ENCODE results near the gene TRMU.

TRMU gene

DNA sequence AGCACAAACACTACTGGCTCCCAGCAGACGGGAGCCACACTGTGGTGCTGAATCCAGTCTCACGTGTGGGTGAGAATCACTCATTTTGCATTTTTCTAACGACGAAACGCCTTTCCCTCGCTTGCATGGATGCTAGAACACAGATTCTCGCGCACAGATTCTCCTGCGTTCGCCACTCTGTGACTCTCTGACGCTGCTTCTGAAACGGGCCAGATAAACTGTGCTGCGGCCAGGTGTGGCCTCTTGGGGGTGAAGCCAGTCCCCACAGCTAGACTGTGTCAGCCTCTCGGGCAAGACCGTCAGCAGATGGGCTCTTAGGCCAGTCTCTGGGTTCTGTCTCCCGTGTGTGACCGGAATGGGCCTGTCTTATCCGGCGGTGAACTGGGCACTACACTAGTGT, 44.6 kb downstream of the TRMU start:
- TF ChIP-seq GATA3 (IDR thresholded peaks at IDR 0.05; ENCODE audit: low read depth, low read length): no peak
- no peak for TF ChIP-seq GATA2 (IDR thresholded peaks at IDR 0.05; ENCODE audit: low read depth, low read length)

DNA sequence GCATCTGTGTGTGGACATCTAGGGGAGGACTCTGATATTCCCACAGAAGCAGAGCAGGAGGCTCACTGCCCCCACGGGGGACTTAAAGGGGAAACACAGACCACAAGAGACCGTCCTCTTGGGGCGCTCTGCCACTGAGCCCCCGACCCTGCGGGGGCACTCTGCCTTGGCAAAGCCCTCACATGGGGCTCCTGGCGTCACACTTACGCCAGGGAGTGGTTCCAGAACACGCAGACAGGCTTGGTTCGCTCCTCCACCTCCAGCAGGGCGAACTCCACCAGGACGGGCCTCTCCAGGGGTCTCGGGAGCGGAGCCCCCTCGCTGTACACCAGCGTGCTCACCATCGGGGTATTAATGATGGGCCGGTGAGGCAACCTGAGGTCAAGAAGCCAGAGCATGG, 45.1 kb downstream of the TRMU start:
- TF ChIP-seq GATA2 (IDR thresholded peaks at IDR 0.05; ENCODE audit: low read depth, low read length) (no peak), GATA3 (IDR thresholded peaks at IDR 0.05; ENCODE audit: low read depth, low read length) (no peak)

DNA sequence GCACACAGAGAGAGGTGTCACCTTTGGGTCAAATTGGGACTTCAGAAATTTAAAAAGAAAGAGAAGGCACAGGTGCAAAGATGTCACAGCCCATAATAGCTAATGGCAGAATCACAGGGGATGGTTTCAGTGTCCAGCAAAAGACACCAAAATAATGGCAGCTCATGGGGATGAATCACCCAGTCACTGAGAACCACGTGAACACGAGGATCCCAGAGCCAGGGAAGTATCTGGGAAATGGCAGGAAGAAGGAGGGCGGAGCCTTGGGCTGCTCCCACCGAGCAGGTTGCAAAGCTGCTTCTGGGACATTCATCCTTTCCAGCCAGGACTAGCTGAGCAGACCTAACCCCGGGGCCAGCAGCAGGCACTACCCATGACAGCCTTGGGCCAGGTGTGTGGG, 45.6 kb downstream of the TRMU start:
- TF ChIP-seq GATA3 (IDR thresholded peaks at IDR 0.05; ENCODE audit: low read depth, low read length) (no peak), GATA2 (IDR thresholded peaks at IDR 0.05; ENCODE audit: low read depth, low read length) (no peak)

GRCh38 chr22:46381731-46382130, 46.2 kb downstream of the TRMU start:
- TF ChIP-seq GATA2 (IDR thresholded peaks at IDR 0.05; ENCODE audit: low read depth, low read length) (no peak), GATA3 (IDR thresholded peaks at IDR 0.05; ENCODE audit: low read depth, low read length) (no peak)

DNA sequence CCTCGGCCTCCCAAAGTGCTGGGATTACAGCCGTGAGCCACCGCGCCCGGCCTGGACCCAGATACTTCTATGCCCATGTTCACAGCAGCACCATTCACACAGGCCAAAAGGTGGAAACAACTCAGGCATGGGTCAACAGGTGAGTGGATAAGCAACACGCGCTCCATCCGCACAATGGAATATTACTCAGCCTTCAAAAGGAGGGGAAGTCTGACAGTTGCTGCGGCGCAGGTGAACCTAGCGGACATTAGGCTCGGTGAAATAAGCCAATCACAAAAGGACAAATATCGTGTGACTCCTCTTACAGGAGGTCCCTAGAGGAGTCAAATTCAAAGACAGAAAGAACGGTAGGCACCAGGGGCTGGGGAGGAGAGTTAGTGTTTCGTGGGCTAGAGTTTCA, 47.0 kb downstream of the TRMU start:
- no peak for TF ChIP-seq GATA2 (IDR thresholded peaks at IDR 0.05; ENCODE audit: low read depth, low read length)
- no peak for TF ChIP-seq GATA3 (IDR thresholded peaks at IDR 0.05; ENCODE audit: low read depth, low read length)

- TF ChIP-seq GATA3 (IDR thresholded peaks at IDR 0.05; ENCODE audit: low read depth, low read length): no peak
- no peak for TF ChIP-seq GATA2 (IDR thresholded peaks at IDR 0.05; ENCODE audit: low read depth, low read length)
These were observed 50.8 kb downstream of the TRMU start for GRCh38 chr22:46386312-46386711.

DNA sequence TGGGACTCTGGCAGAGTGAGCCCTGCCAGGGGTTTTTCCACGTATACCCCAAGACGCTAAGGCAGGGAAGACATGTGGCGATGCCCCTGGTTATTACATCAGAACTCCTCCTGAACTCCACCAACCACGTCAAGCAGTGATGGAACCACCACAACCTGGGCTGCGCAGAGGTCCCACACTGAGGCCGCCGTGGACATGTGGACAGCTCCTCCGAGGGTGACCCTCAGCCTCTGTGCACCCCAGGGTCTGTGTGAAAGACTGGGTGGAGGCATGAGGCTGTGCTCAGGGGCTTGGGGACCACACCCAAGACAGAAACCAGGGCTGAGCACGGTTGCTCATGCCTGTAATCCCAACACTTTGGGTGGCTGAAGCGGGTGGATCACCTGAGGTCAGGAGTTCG, 52.2 kb downstream of the TRMU start:
- no peak for TF ChIP-seq GATA3 (IDR thresholded peaks at IDR 0.05; ENCODE audit: low read depth, low read length)
- no peak for TF ChIP-seq GATA2 (IDR thresholded peaks at IDR 0.05; ENCODE audit: low read depth, low read length)

DNA sequence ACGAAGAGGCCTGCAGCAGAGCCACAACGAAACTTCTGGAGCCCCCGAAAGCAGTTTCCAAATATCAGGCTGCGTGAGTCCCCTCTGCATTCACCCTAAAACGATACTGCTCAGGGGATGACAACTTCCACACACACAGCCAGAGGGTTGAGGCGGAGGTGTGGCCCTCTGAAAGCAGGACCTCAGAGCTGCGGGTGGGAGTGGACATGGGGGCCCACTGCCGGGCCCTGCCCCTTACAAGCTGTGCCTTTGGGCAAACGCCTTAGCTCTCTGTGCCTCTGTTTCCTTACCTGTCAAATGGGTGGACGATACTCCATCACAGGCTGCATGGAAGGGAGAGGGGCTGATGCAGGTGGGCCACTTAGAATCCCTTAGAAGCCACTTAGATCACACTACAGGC, 53.1 kb downstream of the TRMU start:
- TF ChIP-seq GATA3 (IDR thresholded peaks at IDR 0.05; ENCODE audit: low read depth, low read length): no peak
- TF ChIP-seq GATA2 (IDR thresholded peaks at IDR 0.05; ENCODE audit: low read depth, low read length): no peak

- TF ChIP-seq GATA3 (IDR thresholded peaks at IDR 0.05; ENCODE audit: low read depth, low read length) (no peak), GATA2 (IDR thresholded peaks at IDR 0.05; ENCODE audit: low read depth, low read length) (no peak)
These were observed 53.6 kb downstream of the TRMU start for GRCh38 chr22:46389081-46389480.

DNA sequence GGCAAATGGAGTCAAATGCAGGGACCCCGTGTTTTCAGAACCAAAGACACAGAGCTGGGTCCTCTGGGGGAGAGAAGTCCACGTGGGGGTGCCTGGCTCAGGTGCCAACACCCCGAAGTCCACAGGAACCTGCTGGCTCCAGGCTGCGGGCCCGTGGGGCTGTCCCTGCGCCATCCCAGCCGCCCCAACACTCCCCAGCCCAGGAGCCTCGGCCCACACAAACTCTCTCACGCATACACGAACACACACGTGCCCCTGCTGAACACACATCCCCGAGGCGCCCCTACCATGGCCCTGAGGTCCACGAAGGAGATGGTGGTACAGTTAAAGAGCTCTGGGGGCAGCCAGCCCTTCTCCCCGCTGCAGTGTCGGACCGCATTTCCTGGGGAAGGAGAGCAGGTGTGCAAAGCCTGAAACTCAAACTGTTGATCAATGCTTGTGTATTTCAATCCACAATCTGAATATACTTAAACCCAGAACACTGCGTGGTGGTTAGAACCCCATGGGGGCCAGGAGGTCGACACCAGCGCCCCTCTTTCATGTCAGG, 54.7 kb downstream of the TRMU start:
- no peak for TF ChIP-seq GATA2 (IDR thresholded peaks at IDR 0.05; ENCODE audit: low read depth, low read length)
- TF ChIP-seq GATA3 (IDR thresholded peaks at IDR 0.05; ENCODE audit: low read depth, low read length): no peak

DNA sequence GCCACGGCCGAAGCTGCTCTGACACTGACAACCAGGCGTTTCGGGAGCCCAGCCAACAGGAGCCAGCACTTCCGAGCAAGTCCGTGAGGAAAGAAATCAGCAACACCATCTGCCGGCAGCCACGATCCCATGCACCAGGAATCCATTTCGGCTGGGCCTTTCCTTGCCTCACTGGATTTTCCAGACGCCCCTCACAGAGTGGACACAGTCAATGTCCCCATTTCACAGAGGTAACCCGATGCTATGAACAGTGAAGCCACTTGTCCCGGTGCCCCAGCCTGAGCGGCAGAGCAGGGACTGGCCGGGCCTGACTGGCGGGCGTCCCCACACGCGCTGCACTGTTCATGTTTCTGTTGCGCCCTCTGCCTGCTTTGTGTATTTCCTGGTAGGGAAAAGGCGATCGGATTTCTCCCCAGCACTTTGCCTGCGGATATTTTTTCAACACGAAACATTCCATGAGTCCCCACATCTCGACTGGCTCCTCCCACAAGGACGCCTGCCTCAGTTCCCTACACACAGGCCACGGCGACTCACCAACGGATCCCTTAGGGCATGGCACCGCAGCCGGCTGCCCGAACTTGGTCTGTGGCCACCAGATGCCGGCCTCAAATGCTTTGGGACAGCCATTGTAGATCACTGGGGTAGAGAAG, 55.3 kb downstream of the TRMU start:
- TF ChIP-seq GATA2 (IDR thresholded peaks at IDR 0.05; ENCODE audit: low read depth, low read length): peak; percentile 26; the same call in 1 of the 2 replicates
- TF ChIP-seq GATA3 (IDR thresholded peaks at IDR 0.05; ENCODE audit: low read depth, low read length): no peak

DNA sequence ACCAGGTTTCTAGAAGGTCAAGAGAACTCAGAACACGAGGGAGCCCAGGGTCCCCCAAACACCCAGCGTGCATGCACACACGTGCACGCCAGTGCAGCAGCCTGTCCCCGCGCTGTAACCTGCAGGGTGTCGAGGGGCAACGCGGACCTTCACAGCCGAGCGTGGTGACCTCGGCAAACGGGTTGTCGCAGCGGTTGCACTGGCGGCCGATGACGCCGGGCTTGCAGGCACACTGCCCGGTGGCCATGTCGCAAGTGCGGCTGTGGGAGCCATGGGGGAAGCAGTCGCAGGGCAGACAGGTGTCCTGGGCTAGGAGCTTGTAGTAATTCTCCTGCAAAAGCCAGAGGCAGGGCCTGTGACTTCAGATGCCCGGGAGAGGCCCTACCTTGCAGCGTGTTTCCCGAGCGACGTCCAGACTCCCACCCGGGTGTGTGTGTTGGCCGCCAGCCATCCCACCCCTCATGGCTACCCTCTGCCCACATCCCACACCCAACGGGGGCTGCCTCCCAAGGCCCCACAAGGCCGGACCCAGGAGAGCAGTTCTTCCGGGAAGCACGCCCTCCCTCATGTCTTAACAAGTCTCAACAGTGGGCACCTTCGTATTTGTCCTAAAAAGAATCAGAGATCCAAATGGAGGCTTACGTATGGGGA, 56.1 kb downstream of the TRMU start:
- TF ChIP-seq GATA3 (IDR thresholded peaks at IDR 0.05; ENCODE audit: low read depth, low read length) (no peak), GATA2 (IDR thresholded peaks at IDR 0.05; ENCODE audit: low read depth, low read length) (no peak)

GRCh38 chr22:46392137-46392844, 56.8 kb downstream of the TRMU start:
- no peak for TF ChIP-seq GATA3 (IDR thresholded peaks at IDR 0.05; ENCODE audit: low read depth, low read length)

DNA sequence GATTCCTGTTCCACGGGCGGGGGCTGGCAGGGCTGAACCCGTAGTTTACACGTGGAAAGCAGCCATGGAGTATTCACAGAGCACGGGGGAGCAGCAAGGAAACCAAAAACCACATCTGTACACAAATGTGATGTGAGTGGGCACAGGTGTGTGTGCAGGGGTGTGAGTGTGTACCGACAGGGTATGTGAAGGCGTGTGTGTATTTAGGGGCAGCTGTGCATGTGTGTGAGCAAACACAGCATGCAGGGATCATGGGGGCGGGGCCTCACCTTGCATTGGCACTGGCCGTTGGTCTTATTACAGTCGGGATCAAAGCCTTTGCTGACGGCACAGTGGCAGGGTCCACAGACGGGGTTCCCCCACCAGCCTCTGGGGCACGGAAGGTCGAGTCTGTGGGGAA, 58.4 kb downstream of the TRMU start:
- no peak for TF ChIP-seq GATA2 (IDR thresholded peaks at IDR 0.05; ENCODE audit: low read depth, low read length)
- no peak for TF ChIP-seq GATA3 (IDR thresholded peaks at IDR 0.05; ENCODE audit: low read depth, low read length)

- TF ChIP-seq GATA3 (IDR thresholded peaks at IDR 0.05; ENCODE audit: low read depth, low read length) (no peak), GATA2 (IDR thresholded peaks at IDR 0.05; ENCODE audit: low read depth, low read length) (no peak)
These were observed 59.1 kb downstream of the TRMU start for GRCh38 chr22:46394622-46395021.

Data from SH-SY5Y (cell line).